ENCODE measurements around the gene CCNC. TPM values are rescaled to one million over a fixed set of nuclear protein-coding genes. Genes with fewer than 3 reads are reported as not detected.
"Not testable (repeated sequence)": the region's sequence is repeated elsewhere in the genome, so short reads cannot be mapped to it uniquely, and the experiment has no call there.

The CCNC gene
- total RNA-seq, 1 donor from 2014 or later = 111 TPM

GRCh38 chr6:99603421-99604165 is 35.1 kb upstream of the CCNC start:
- DNase-seq = no peak

- no peak for DNase-seq
Measured at GRCh38 chr6:99602520-99603420, 34.3 kb upstream of the CCNC start.

- DNase-seq = not testable (repeated sequence)
Measured at GRCh38 chr6:99594696-99595095, 26.2 kb upstream of the CCNC start.

- no peak for DNase-seq
Measured at GRCh38 chr6:99592900-99593299, 24.4 kb upstream of the CCNC start.

- no peak for DNase-seq
Measured at GRCh38 chr6:99591673-99592364, 23.4 kb upstream of the CCNC start.

GRCh38 chr6:99590728-99591672 is 22.5 kb upstream of the CCNC start:
- DNase-seq = no peak

GRCh38 chr6:99589907-99590493 is 21.5 kb upstream of the CCNC start:
- no peak for DNase-seq

GRCh38 chr6:99589290-99589672 is 20.8 kb upstream of the CCNC start:
- no peak for DNase-seq

- no peak for DNase-seq
Measured at GRCh38 chr6:99588618-99589289, 20.3 kb upstream of the CCNC start.

GRCh38 chr6:99587792-99588191 is 19.3 kb upstream of the CCNC start:
- no peak for DNase-seq

GRCh38 chr6:99579781-99580180 is 11.3 kb upstream of the CCNC start:
- DNase-seq = no peak

GRCh38 chr6:99575544-99576227 is 7.2 kb upstream of the CCNC start:
- DNase-seq = no peak

- DNase-seq = no peak
Measured at GRCh38 chr6:99573980-99574617, 5.6 kb upstream of the CCNC start.

- DNase-seq = no peak
Measured at GRCh38 chr6:99563056-99563723, 5.3 kb downstream of the CCNC start.

- DNase-seq = no peak
Measured at GRCh38 chr6:99560668-99561067, 7.8 kb downstream of the CCNC start.

GRCh38 chr6:99559057-99559456 is 9.4 kb downstream of the CCNC start:
- DNase-seq = no peak

GRCh38 chr6:99553888-99554287 is 14.6 kb downstream of the CCNC start:
- DNase-seq = no peak

- DNase-seq = no peak
Measured at GRCh38 chr6:99550046-99550748, 18.3 kb downstream of the CCNC start.
